Lung (tissue), 12 donors: ENCODE data around the gene PRSS1. TPM values are rescaled to one million over a fixed set of nuclear protein-coding genes. Genes with fewer than 3 reads are reported as not detected.

Experiments used
- ATAC-seq: fragments of 200-7000 bp; cut with Tn5 transposase; one replicate; pipeline ENCODE4 v1.9.1; 2020; ENCODE audit warnings: moderate number of reproducible peaks; ENCODE audit not compliant: insufficient read depth, low FRiP score
- DNase-seq, 3 donors: peaks; one replicate each; pipeline ENCODE4 v3.0.0-alpha.2; 2013 to 2017
- H3K27ac ChIP-seq, 2 donors: one replicate each; pipeline ENCODE4 v1.5.1; 2013; ENCODE audit warnings: mild to moderate bottlenecking in 2 of 2, moderate library complexity in 2 of 2, control low read depth in 1 of 2, inconsistent platforms in 1 of 2, low read depth in 1 of 2, low read length in 1 of 2
- H3K27me3 ChIP-seq, 3 donors: one replicate each; pipeline ENCODE4 v1.5.1; 2013; ENCODE audit warnings: low read length in 2 of 3; ENCODE audit not compliant: control insufficient read depth in 3 of 3, insufficient read depth in 3 of 3
- H3K36me3 ChIP-seq, 4 donors: one replicate each; pipeline ENCODE4 v1.5.1; 2013; ENCODE audit warnings: low read length in 4 of 4, mild to moderate bottlenecking in 1 of 4, moderate library complexity in 1 of 4; ENCODE audit not compliant: control insufficient read depth in 4 of 4, insufficient read depth in 4 of 4
- H3K4me1 ChIP-seq, 5 donors: one replicate each; pipeline ENCODE4 v1.5.1; 2013; ENCODE audit warnings: low read length in 5 of 5, mild to moderate bottlenecking in 2 of 5, moderate library complexity in 1 of 5; ENCODE audit not compliant: control insufficient read depth in 5 of 5, insufficient read depth in 5 of 5
- H3K4me3 ChIP-seq: one replicate; pipeline ENCODE4 v1.5.1; 2013; ENCODE audit warnings: mild to moderate bottlenecking, control low read depth, moderate library complexity
- H3K9ac ChIP-seq, 2 donors: one replicate each; pipeline ENCODE4 v1.5.1; 2013; ENCODE audit warnings: low read length in 2 of 2, control low read depth in 1 of 2; ENCODE audit not compliant: insufficient read depth in 1 of 2
- H3K9me3 ChIP-seq, 4 donors: one replicate each; pipeline ENCODE4 v1.5.1; 2013; ENCODE audit warnings: low read length in 3 of 4, mild to moderate bottlenecking in 1 of 4, moderate library complexity in 1 of 4; ENCODE audit not compliant: control insufficient read depth in 4 of 4, insufficient read depth in 3 of 4
- CTCF ChIP-seq: IDR thresholded peaks from 2 replicates; pipeline ENCODE4 v1.5.1; 2012; ENCODE audit warnings: mild to moderate bottlenecking; ENCODE audit errors: control extremely low read depth, extremely low read depth
- WGBS, 2 donors: extraction: QIAGEN DNeasy Blood & Tissue Kit; methylation state at CpG; one replicate each; pipeline ENCODE4 v1.1.7; 2013; 5-methylcytosine and 5-hydroxymethylcytosine counted together
- polyA plus RNA-seq, 2 donors: library from polyadenylated mRNA; stranded (reverse); fragments of 200-250 nt; gene quantifications; one replicate each; pipeline ENCODE4 v1.2.1, GENCODE V29; 2013
- total RNA-seq, 2 donors: library from RNA; depleted of rRNA in 1 of 2; stranded (reverse); fragments of >200 nt in 1 of 2; gene quantifications; one replicate each; pipeline ENCODE4 v1.2.1, GENCODE V29; 2014 to 2021
- donor health status: control.
- donor health status: control.
- donor health status: Bipolar disorder and iron deficiency.
- donor health status: healthy.
- donor health status: DM: yes; HTN: yes; CAD: no.

PRSS1 gene
- total and polyA plus RNA-seq, 4 donors: 0.41 to 16.8 (median 1.1) TPM; not detected in 1

- 63 to 68% methylated on average over 15 of the region's 15 CpGs for WGBS, 2 donors
- Histone ChIP-seq H3K4me3 (no peak overlapping the region), H3K9ac (no peak overlapping the region), H3K27ac (no peak overlapping the region), H3K27me3 (no peaks in the 10 kb centered on the region), H3K9me3 (no peaks in the 10 kb centered on the region), H3K36me3 (no peaks in the 10 kb centered on the region), H3K4me1 (no peaks in the 10 kb centered on the region)
- DNase-seq (no peak), ATAC-seq (no peak)
- no peak for TF ChIP-seq CTCF
Measured at GRCh38 chr7:142722248-142722794, 27.0 kb upstream of the PRSS1 start.

GRCh38 chr7:142733271-142733670 is 16.0 kb upstream of the PRSS1 start:
- H3K36me3 ChIP-seq: no peaks in the 10 kb centered on the region
- H3K4me3 ChIP-seq: no peak overlapping the region
- no peaks in the 10 kb centered on the region for H3K27me3 ChIP-seq
- no peak overlapping the region for H3K27ac ChIP-seq
- no peak overlapping the region for H3K9ac ChIP-seq
- H3K4me1 ChIP-seq: no peaks in the 10 kb centered on the region
- 87 to 94% methylated on average over 8 of the region's 8 CpGs for WGBS, 2 donors
- peaks cover 0 to 5% (median 2%) of the 10 kb centered on the region in 4 donors for H3K9me3 ChIP-seq
- DNase-seq (no peak), ATAC-seq (no peak)
- TF ChIP-seq CTCF: no peak

- Histone ChIP-seq H3K4me3 (no peak overlapping the region), H3K27me3 (peaks cover 0 to under 1% (median 0%) of the 10 kb centered on the region in 3 donors), H3K9me3 (no peaks in the 10 kb centered on the region), H3K36me3 (no peaks in the 10 kb centered on the region), H3K27ac (no peak overlapping the region), H3K4me1 (peaks cover 0 to 1% (median 0%) of the 10 kb centered on the region in 5 donors), H3K9ac (no peak overlapping the region)
- DNase-seq (no peak), ATAC-seq (no peak)
- 32 to 42% methylated on average over 2 of the region's 2 CpGs for WGBS, 2 donors
- TF ChIP-seq CTCF: no peak
Measured at GRCh38 chr7:142739923-142740492, 9.3 kb upstream of the PRSS1 start.
